Amniotic stem cell (primary cell): ENCODE results near the gene RASA1.
"Not testable (repeated sequence)": the region's sequence is repeated elsewhere in the genome, so short reads cannot be mapped to it uniquely, and the experiment has no call there.

ENCODE experiments used
- DNase-seq: peaks from one replicate; lab custom pipeline; 2025; lab: John Stamatoyannopoulos, UW

RASA1 gene

DNA sequence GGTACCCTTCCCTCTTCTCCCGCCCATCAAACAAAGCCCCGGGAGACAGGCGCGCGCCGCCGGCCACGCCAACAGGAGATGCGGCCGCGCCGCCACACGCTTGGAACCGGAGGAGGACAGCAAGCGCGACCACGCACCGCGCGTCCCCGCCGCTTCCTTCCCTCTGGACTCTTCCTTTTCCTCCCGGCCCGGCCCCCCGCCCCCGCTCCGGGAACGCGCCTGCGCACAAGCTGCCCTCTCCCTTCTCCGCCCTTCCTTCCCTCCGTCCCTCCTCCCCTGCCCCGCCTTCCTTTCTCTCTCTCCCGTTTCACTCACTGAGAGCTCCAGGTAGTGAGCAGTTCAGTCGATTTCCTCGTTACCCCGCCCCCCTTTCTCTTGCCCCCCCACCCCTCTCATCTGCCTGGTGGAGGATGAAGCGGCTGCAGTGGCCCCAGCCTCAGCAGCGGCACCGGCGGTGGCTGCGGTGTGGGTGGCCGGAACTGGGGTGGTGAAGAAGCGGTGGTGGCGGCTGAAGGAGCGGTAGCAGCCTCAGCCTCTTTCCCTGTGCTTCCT is at the start of gene RASA1:
RASA1 (plus strand) TSS at position 310 of the 552 bp plus-strand sequence. CDS start 569 bp downstream, outside the sequence.
- peak; percentile 61 for DNase-seq

DNA sequence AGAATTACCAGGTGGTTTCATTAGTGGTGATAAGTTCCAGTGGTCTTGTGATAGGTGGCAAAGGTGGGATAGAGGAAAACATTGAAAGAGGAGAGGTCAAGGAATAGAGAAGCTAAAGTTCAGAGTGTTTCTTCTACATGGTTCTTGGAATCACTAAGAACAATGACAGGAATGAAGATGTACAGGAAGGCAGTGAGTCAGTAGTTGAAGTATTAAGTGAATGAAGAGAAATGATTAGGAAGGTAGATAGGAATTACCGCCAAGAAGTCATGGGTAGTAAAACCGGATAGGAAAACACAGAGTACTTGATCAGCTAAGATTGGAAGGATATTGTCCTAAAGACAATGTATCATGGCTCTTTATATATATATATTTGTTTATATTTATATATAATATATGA is 37.9 kb upstream of the RASA1 start:
- DNase-seq, result no peak

DNA sequence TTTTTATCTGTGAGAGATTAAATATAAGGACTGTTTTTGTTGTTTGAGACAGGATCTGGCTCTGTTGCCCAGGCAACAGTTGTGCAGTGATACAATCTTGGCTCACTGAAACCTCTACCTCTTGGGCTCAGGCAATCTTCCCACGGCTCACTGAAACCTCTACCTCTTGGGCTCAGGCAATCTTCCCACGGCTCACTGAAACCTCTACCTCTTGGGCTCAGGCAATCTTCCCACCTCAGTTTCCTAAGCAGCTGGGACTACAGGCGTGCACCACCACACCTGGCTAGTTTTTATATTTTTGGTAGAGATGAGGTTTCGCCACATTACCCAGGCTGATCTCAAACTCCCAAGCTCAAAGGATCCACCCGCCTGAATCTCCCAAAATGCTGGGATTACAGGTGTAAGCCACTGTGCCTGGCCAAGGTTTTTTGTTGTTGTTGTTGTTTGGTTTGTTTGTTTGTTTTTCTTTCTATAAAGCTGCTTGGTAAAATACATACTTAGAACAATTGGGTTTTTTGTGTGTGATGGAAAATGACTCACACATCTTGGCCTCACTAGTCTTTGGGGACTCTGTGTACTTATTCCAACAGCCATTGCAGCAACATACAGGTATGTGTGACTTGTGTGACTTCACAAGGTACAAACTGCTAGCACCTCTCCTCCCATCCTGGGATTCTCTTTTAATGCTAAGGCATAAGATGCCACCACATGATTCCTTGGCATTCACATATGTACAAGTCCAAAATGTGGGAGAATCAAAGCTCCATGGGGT is 36.5 kb upstream of the RASA1 start:
- no peak for DNase-seq

GRCh38 chr5:87233143-87233542 is 34.5 kb upstream of the RASA1 start:
- no peak for DNase-seq

DNA sequence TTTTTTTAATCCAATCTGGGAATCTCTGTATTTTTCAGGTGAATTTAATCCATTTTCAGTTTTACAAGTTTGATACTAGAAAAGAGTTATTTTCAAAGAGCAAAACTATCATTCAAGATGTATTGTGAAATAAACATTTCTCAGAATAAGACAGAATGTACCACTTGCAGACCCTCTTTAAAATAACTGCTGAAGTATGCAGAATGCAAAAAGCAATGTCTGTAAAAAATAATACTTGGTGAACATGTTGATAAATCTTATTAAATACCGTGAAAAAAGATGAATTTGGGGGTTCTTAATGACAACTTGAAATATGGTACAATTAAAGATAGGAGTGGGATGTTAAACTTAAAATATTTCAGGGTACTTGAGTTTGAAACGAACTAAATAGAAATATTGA is 26.1 kb upstream of the RASA1 start:
- no peak for DNase-seq

GRCh38 chr5:87242242-87242641 is 25.4 kb upstream of the RASA1 start:
- DNase-seq, result no peak

DNA sequence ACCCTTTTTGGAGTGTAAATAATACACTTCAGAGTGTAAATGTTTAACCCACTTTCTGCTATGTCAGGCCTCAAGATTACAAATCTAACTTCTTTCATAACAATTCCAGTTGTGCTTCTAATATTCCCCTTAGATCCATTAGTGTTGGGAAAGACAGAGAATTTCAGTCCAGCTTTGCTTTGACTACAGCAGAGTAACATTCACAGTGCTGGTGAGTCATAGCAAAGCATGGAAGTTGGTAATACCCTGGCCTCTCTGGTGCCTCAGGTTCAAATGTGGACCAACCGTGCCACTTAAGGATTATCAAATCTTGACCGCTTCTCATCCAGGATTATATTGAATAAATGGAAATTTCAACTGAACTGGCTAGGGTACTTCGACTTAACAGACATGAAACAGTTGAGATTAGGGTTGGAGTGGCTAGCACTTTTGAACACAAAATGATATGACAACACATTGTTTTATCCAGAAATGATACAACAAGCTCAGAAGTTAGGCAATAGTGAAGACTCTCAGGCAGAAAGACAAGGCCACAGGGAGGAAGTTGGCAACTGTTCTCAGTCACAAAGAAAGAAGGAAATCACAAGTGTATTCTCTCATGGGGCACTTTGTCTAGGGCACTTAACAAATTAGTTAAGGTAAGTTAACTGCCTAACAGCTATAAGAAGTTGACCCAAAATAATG is 24.4 kb upstream of the RASA1 start:
- DNase-seq, result peak; percentile 1

DNA sequence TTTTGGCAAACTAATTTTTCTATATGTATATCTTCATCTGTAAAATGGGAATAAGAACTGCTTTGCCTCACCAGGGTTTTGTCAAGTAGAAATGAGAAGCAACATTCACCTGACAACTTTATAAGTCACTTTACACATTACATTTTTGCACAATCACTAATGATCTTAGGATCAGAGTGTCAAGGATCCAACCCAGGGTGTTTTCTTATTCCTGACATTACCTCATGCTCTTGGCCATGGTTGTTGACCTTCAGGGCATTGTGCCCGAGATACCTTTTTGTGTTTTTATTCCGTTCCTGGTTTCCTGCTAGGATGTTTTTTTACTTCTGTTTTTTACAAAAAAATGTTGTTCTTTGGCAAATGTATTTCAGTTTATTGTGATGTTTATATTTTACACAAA is 22.2 kb upstream of the RASA1 start:
- no peak for DNase-seq

DNA sequence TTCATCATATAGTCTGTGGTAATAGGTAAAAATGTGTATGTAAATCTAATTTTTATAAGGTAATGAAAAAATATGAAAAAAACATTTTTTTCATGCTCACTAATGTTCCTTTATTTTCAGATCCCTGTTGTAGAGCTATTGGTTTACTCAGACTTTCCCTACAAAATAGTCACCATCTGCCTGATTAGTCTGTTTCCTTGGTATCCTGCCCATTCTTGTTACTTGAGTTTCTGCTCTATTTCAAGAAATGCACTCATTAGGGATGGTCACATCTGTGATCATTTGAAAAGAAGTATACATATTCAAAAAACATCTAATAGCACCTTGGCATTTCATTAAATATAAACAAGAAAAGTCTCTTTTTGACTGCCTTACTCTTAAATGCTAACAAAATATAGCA is 21.6 kb upstream of the RASA1 start:
- no peak for DNase-seq

- DNase-seq, result no peak
These were observed 15.4 kb upstream of the RASA1 start for GRCh38 chr5:87252283-87252605.

DNA sequence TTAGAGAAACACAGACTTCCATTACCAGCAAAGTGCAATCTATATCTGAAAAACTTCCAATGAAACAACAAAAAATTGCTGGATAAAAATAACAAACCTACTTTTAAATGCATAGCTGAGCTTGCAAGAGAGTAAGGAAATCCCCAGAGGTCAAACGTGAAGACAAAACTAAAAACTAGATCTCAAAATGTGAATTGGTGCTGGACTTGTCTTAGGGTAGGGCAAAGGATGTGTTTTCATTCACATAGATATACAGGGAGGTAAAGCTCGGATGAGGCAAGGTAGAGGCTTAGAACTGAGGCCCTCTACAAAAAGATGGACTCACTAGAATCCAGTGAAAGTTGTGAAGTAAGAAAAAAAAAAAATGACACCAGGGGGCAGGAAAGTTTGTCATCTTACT is 13.6 kb upstream of the RASA1 start:
- no peak for DNase-seq

GRCh38 chr5:87258507-87258906 is 9.2 kb upstream of the RASA1 start:
- DNase-seq, result no peak

- DNase-seq, result no peak
These were observed 7.0 kb upstream of the RASA1 start for GRCh38 chr5:87260604-87261192.

DNA sequence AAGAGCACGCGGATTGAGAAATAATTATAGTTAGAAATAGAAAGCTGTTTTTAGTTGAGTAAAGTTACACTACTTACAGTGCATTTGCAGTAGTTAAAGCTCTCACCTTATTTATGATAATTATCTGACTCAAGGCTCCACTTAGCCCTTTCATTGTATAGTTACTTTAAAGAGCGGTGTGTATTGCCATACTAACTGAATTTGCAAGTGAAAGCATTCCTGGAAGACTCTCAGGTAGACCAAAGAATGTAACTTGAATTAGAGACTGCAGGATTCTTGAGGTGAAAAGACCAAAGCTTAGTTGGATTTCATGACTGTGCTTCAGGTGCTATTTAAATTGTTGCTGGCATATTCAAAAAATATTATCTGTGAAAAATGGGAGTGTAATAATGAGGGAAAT is 4.2 kb upstream of the RASA1 start:
- no peak for DNase-seq

GRCh38 chr5:87266914-87267573 is 639 bp upstream of the RASA1 start:
- no peak for DNase-seq

DNA sequence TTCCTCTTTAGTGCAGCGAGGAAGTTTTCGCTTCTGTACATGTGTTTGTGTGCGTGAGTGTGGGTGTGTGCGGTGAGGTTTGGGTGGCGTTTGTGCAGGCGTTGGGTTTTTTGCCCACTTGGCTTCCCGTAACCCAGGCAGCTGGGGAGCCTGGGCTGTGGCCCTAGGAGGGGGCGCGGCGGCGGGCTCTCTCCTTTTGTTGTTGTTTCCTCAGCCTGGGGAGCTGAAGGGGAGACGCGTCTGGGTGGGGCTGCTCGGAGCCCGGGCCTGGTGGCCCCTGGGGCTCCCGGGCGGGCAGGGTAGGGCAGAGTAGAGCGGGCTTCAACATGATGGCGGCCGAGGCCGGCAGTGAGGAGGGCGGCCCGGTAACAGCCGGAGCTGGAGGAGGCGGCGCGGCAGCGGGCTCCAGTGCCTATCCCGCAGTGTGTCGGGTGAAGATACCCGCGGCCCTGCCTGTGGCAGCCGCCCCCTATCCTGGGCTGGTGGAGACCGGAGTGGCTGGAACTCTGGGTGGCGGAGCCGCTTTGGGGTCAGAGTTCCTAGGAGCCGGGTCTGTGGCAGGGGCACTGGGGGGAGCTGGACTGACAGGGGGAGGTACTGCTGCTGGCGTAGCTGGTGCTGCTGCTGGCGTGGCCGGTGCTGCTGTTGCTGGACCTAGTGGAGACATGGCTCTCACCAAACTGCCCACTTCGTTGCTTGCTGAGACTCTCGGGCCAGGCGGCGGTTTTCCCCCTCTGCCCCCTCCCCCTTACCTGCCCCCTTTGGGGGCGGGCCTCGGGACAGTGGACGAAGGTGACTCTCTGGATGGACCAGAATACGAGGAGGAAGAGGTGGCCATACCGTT is 665 bp downstream of the RASA1 start:
- peak; percentile 43 for DNase-seq

DNA sequence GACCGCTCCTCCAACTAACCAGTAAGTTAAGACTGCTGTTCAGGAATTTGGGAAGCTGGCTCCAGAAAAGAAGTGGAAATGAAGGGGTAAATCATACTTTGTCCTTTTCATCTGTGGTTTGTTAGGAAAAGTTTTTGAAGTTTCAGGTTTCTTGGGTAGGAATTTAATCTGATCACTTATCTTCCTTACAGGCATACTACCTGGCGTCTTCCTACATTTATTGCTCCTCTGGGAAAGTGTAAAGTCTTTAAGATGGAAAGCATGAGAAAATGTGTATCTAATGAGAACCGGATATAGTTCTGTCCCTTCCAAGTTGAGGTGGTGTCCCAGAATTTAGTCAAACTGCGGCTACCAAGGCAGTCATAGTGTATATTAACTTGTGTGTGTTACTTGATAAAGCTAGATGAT is 1.3 kb downstream of the RASA1 start:
- DNase-seq, result no peak

- not testable (repeated sequence) for DNase-seq
These were observed 3.2 kb downstream of the RASA1 start for GRCh38 chr5:87270888-87271287.

- DNase-seq, result no peak
These were observed 9.0 kb downstream of the RASA1 start for GRCh38 chr5:87276655-87277054.

GRCh38 chr5:87277279-87277835 is 9.7 kb downstream of the RASA1 start:
- DNase-seq, result no peak

DNA sequence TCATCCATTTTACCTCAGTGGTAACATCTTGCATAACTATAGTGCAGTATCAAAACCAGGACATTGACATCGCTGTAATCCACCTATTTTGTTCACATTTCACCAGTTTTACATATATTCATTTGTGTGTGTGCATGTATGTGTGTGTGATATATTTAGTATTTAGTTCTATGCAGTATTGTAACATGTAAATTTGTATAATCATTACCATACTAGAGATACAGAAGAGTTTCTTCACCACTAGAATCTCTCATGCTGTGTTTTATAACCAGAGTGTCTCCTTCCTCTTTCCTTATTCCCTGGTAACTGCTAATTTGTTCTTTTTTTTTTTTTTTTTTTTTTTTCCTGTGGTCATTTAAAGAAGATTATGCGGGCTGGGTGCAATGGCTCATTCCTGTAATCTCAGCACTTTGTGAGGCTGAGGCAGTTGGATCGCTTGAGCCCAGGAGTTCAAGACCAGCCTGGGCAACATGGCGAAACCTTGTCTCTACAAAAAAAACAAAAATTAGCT is 11.0 kb downstream of the RASA1 start:
- DNase-seq, result no peak
